Ovary (tissue), 9 donors: Measurements from ENCODE around the gene UGT1A3. TPM values are rescaled to one million over a fixed set of nuclear protein-coding genes. Genes with fewer than 3 reads are reported as not detected.

Experiments
- DNase-seq, 5 donors: peaks; one replicate each; pipeline ENCODE4 v3.0.0-alpha.2; 2019 to 2020
- H3K27ac ChIP-seq, 2 donors: fragments of 200-600 bp; one replicate each; pipeline versions ENCODE4 v1.5.1 to v1.8.0; 2019 to 2022
- H3K27me3 ChIP-seq: fragments of 200-600 bp; one replicate; pipeline ENCODE4 v1.8.0; 2022
- H3K36me3 ChIP-seq: fragments of 200-600 bp; sonication (generic); one replicate; pipeline ENCODE4 v1.5.1; 2019
- H3K4me1 ChIP-seq: one replicate; pipeline ENCODE4 v1.8.1; 2013; ENCODE audit warnings: mild to moderate bottlenecking, moderate library complexity; ENCODE audit not compliant: insufficient read depth
- H3K4me3 ChIP-seq: fragments of 200-600 bp; sonication (generic); one replicate; pipeline ENCODE4 v1.5.1; 2017
- H3K9me3 ChIP-seq, 2 donors: fragments of 200-600 bp in 1 of 2; sonication (generic) in 1 of 2; one replicate each; pipeline versions ENCODE4 v1.5.1 to v1.8.1; 2013 to 2019; ENCODE audit warnings: mild to moderate bottlenecking in 1 of 2, moderate library complexity in 1 of 2
- EP300 ChIP-seq: sonication (generic); formaldehyde crosslinking; IDR thresholded peaks from one replicate; pipeline ENCODE4 v1.6.1; 2017; ENCODE audit warnings: antibody characterized with exemption
- POLR2A ChIP-seq: fragments of 450-650 bp; IDR thresholded peaks from one replicate; pipeline ENCODE4 v1.6.1; 2017; ENCODE audit warnings: antibody characterized with exemption, mild to moderate bottlenecking, moderate library complexity
- WGBS, 3 donors: extraction: QIAGEN DNeasy Blood & Tissue Kit in 1 of 3; methylation state at CpG; one replicate each; pipeline versions ENCODE4 v1.1.5 to v1.1.7; 2013 to 2017; 5-methylcytosine and 5-hydroxymethylcytosine counted together
- intact Hi-C, 4 donors: fragments of 100-400 bp; cut with DNase I; formaldehyde crosslinking; loops; one replicate each; pipeline versions ENCODE4 v1.11.0 to v1.15.1; 2022 to 2023
- polyA plus RNA-seq, 2 donors: library from polyadenylated mRNA; stranded (reverse); fragments of 200-250 nt in 1 of 2; fragments of 350-450 nt in 1 of 2; fragmentation: Illumina TruSeq in 1 of 2; extraction: RNeasy Lipid Tissue Mini Kit (QIAGEN cat#74804) in 1 of 2; gene quantifications; one replicate each; pipeline ENCODE4 v1.2.3, GENCODE V29; 2013 to 2014
- total RNA-seq, 7 donors: library from RNA; depleted of rRNA in 2 of 7; stranded (reverse); fragments of >200 nt in 2 of 7; fragmentation: NEBNext Ultra II Directional in 3 of 7; extraction: Animal tissue kit (Norgen Biotek cat#: 25700) in 3 of 7; gene quantifications; one replicate each; pipeline versions ENCODE4 v1.1.0 to v1.2.4, GENCODE V29; 2016 to 2023
- TF ChIP-seq, protein P1 (sequence below), 3 donors: fragments of 450-650 bp in 2 of 3; fragments of 200-600 bp in 1 of 3; IDR thresholded peaks; one replicate each; pipeline versions ENCODE4 v1.5.1 to v1.8.0; 2016 to 2022; ENCODE audit warnings: antibody characterized with exemption in 3 of 3, mild to moderate bottlenecking in 1 of 3
- donor health status: DM: no; HTN: no; CAD: no; lungs with moderate emphysema.
- donor health status: DM: no; HTN: no; CAD: no.
- donor health status: Bipolar disorder and iron deficiency.
- donor health status: DM: yes; HTN: yes; CAD: no.
- donor health status: DM: no; HTN: no; CAD: no.
- donor health status: DM: yes; HTN: yes; CAD: no.

UGT1A3 gene
- total and polyA plus RNA-seq, 9 donors = not detected

DNA sequence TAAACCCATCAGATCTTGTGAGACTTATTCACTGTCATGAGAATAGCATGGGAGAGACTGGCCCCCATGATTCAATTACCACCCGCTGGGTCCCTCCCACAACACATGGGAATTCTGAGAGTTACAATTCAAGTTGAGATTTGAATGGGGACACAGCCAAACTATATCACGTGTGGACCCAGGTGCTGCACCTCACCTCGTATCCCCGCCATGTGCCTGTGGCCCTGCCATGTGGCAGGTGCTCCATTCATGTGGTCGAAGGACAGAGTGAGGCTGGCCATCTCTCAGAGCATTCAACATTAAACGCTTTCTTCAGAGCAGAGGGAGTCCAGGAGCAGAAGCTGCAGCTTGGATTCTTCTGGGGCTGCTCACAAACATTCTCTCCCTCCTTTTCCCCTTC, 81.5 kb downstream of the UGT1A3 start:
- Histone ChIP-seq H3K4me1 (no peaks in the 10 kb centered on the region), H3K27ac (no peak overlapping the region), H3K4me3 (no peak overlapping the region), H3K9me3 (no peaks in the 10 kb centered on the region), H3K36me3 (no peaks in the 10 kb centered on the region), H3K27me3 (no peaks in the 10 kb centered on the region)
- 77 to 85% (median 80%) methylated on average over 6 of the region's 6 CpGs for WGBS, 3 donors
- intact Hi-C loops = no loop called here
- DNase-seq = no peak
- no peak for TF ChIP-seq EP300
- TF ChIP-seq, protein P1, sequence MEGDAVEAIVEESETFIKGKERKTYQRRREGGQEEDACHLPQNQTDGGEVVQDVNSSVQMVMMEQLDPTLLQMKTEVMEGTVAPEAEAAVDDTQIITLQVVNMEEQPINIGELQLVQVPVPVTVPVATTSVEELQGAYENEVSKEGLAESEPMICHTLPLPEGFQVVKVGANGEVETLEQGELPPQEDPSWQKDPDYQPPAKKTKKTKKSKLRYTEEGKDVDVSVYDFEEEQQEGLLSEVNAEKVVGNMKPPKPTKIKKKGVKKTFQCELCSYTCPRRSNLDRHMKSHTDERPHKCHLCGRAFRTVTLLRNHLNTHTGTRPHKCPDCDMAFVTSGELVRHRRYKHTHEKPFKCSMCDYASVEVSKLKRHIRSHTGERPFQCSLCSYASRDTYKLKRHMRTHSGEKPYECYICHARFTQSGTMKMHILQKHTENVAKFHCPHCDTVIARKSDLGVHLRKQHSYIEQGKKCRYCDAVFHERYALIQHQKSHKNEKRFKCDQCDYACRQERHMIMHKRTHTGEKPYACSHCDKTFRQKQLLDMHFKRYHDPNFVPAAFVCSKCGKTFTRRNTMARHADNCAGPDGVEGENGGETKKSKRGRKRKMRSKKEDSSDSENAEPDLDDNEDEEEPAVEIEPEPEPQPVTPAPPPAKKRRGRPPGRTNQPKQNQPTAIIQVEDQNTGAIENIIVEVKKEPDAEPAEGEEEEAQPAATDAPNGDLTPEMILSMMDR (IDR thresholded peaks at IDR 0.05) = no peak

DNA sequence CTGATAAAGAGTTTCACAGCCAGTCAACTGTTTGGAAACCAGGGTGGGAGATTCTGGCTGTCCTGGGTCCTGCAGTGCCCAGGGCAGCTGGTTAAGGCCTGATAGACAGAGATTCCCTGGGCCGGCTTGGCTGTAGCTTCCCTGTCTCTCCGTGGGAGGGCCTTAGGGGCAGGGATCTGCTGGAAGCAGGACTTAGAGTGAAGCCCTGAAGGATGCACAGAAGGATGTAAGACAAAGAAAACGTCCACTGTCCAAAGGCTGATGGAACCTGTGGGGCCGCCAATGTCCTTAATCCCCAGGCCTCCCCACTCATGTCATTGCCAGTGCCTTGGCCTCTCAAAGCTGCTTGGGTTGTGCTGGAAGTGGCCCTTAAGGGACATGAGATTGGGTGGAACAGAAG, 82.2 kb downstream of the UGT1A3 start:
- TF ChIP-seq POLR2A (no peak), EP300 (no peak)
- TF ChIP-seq, protein P1 (IDR thresholded peaks at IDR 0.05) = no peak
- H3K27me3 ChIP-seq = no peaks in the 10 kb centered on the region
- no peaks in the 10 kb centered on the region for H3K4me1 ChIP-seq
- H3K9me3 ChIP-seq = no peaks in the 10 kb centered on the region
- H3K36me3 ChIP-seq = no peaks in the 10 kb centered on the region
- peak in 1 of 5 donors; percentile 11 for DNase-seq
- intact Hi-C loops = no loop called here
- H3K4me3 ChIP-seq = no peak overlapping the region
- 60 to 67% (median 61%) methylated on average over 4 of the region's 4 CpGs for WGBS, 3 donors
- H3K27ac ChIP-seq = no peak overlapping the region

DNA sequence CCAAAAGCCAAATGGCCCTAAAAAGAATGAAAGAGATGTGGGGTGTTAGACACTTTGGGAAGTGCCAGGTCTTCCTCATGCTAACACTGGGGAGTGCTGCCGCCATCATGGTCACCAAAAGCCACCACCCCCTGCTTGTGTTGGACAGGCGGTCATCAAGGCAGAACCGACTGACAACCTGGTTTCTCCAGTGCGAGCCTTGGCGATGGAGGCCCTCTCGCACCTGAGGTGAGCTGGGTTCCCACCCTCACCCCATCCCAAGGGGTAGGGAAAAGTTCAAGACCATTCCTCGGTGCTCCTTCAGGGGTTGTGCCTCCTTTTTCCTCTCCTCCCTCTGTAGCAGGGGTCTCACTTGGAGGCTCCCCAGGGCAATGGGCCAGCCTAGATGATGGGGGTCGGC, 82.9 kb downstream of the UGT1A3 start:
- H3K27ac ChIP-seq = no peak overlapping the region
- DNase-seq = peak in 1 of 5 donors; percentile 5
- no peaks in the 10 kb centered on the region for H3K9me3 ChIP-seq
- WGBS, 3 donors = 82 to 89% (median 85%) methylated on average over 8 of the region's 8 CpGs
- H3K27me3 ChIP-seq = no peaks in the 10 kb centered on the region
- no peaks in the 10 kb centered on the region for H3K36me3 ChIP-seq
- intact Hi-C loops = no loop called here
- H3K4me1 ChIP-seq = no peaks in the 10 kb centered on the region
- no peak overlapping the region for H3K4me3 ChIP-seq
- TF ChIP-seq POLR2A (no peak), EP300 (no peak)
- TF ChIP-seq, protein P1 (IDR thresholded peaks at IDR 0.05) = no peak

DNA sequence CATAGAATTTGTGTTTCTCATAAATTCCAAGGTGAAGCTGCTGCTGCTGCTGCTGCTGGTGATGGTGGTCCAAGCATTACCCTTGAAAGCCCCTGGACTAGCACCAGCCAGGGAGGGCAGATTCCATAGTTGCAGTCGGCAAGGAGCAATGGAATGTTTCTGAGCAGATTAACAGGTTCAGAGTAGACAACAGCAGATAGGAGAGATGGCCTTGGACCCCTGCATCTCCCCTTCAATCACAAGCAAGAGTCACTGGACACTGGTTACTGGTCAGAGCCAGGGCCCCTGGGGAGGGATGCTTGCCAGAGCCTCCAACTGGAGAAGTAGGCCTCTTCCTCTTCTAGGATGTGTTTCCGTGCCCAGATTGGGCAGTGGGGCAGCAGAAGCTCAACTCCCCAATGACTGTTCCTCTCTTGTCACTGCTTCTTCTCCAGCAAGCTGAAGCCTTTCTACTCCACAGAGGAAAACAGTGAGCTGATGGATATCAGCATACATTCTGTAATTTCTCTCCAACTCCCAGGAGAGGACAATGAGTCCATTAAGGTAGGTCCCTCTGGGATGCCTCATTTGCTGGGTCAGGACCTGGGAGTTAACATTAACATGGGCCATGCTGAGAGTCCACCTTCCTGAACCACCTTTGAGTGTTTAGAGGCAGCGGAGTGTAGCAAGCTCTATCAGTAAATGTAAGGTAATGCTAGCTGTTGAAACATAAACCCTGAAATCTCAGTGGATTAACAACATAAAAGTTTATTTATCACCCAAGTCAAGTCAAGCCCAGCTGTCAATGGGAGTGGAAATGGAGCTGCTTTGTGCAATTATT, 84.6 kb downstream of the UGT1A3 start:
- intact Hi-C loops = no loop called here
- TF ChIP-seq, protein P1 (IDR thresholded peaks at IDR 0.05) = no peak
- no peak for TF ChIP-seq POLR2A
- no peak for TF ChIP-seq EP300

More for the DNA sequence above, 84.6 kb downstream of the UGT1A3 start:
- no peak overlapping the region for H3K27ac ChIP-seq
- H3K4me3 ChIP-seq = no peak overlapping the region
- no peaks in the 10 kb centered on the region for H3K27me3 ChIP-seq
- 56 to 66% (median 56%) methylated on average over 3 of the region's 3 CpGs for WGBS, 3 donors
- no peaks in the 10 kb centered on the region for H3K4me1 ChIP-seq
- H3K9me3 ChIP-seq = no peaks in the 10 kb centered on the region
- H3K36me3 ChIP-seq = no peaks in the 10 kb centered on the region
- peak in 1 of 5 donors; percentile 2 for DNase-seq
